Measurements from ENCODE around the gene ENO2.

DNA sequence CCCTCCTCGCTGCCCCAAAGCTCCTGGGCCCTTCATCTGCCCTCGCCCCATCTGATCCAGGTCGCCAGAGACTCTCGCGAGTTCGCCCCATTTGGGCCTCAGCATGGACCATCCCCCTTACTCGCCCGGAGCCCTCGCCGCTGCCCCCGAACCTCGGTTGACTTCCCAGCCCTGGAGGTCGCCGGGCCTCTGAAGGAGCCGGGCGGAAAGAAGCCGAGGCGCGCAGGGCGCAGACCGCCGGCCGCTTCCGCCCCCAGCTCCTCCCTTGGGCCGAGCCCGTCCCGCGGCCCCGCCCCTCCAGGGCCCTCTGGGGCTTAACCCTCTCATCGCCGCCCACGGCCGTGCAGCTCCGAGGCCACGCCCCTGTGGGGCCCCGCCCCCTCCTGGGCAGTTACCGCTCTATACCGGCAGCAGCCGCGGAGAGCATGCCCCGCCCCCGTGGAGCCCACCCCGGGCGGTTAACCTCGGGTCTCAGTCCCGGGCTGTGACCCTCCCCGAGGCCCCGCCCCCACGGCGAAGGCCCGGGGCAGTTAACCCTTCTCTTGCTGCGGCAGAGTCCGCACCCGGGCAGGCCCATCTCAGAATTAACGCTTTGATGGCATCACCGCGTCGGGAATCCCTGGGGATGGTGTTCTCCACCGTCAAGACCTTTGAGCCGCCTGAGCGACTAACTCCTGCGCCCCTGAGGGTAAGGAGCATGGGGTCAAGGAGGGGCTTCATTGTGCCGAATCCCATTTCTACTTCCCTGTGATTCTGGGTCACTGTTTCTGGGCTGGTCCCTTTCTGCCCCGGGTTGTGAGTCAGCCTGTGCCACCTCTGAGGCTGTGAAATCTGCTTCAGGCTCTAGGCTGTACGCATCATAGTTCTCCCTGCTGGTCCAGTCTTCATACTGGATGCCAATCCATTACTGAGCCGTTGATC, 41.0 kb upstream of the ENO2 start, which contains the start of gene SPSB2:
- peak; percentile 17; the same call in 1 of the 2 replicates for TF ChIP-seq POLR2A (IDR thresholded peaks at IDR 0.05; ENCODE audit: low read depth, low read length)
- peak; percentile 54 for TF ChIP-seq TAF1 (IDR thresholded peaks at IDR 0.05; ENCODE audit: low read depth, low read length)
- no peak; the same call in none of the 2 replicates for TF ChIP-seq POLR2AphosphoS5 (IDR thresholded peaks at IDR 0.05; ENCODE audit: low read depth, low read length)
- no peak for TF ChIP-seq PAX5 (IDR thresholded peaks at IDR 0.05; ENCODE audit: insufficient read depth, low read length, severe bottlenecking)
